OCI-LY3 (cell line): ENCODE results near the gene SECTM1.

Source experiments
- H2AFZ ChIP-seq: fragments of 200-600, 300-600 bp; shearing (Covaris generic); 2 replicates; pipeline ENCODE4 v1.6.0; 2014; ENCODE audit warnings: antibody characterized with exemption, low read depth, low read length
- H3K27ac ChIP-seq: fragments of 200-600, 300-600 bp; sonication (generic); 2 replicates; pipeline ENCODE4 v1.5.1; 2014; ENCODE audit warnings: mild to moderate bottlenecking, low read length, moderate library complexity, mixed read lengths
- H3K27me3 ChIP-seq: fragments of 200-600, 300-600 bp; sonication (generic); 2 replicates; pipeline ENCODE4 v1.6.1; 2014; ENCODE audit warnings: low read depth, low read length, mixed read lengths
- H3K36me3 ChIP-seq: fragments of 200-600, 300-600 bp; sonication (generic); replicated peaks from 2 replicates; pipeline ENCODE3; 2014; ENCODE audit warnings: low read depth, low read length, mixed read lengths
- H3K4me1 ChIP-seq: fragments of 300-600, 200-600 bp; sonication (generic); 2 replicates; pipeline ENCODE4 v1.6.1; 2014; ENCODE audit warnings: low read length, mixed read lengths
- H3K4me2 ChIP-seq: fragments of 200-600, 300-600 bp; sonication (generic); 2 replicates; pipeline ENCODE4 v1.6.1; 2014; ENCODE audit warnings: low read length, mixed read lengths
- H3K4me3 ChIP-seq: fragments of 300-600, 200-600 bp; sonication (generic); 2 replicates; pipeline ENCODE4 v1.5.1; 2014; ENCODE audit warnings: antibody characterized with exemption, mild to moderate bottlenecking, low read length, moderate library complexity
- H3K79me2 ChIP-seq: fragments of 300-600, 200-600 bp; shearing (Covaris generic); 2 replicates; pipeline ENCODE4 v1.6.1; 2014; ENCODE audit warnings: mild to moderate bottlenecking, low read length, mixed read lengths
- H3K9ac ChIP-seq: fragments of 300-600, 200-600 bp; shearing (Covaris generic); 2 replicates; pipeline ENCODE4 v1.6.0; 2014; ENCODE audit warnings: mild to moderate bottlenecking, low read length, moderate library complexity
- H3K9me3 ChIP-seq: fragments of 200-600, 300-600 bp; shearing (Covaris generic); 2 replicates; pipeline ENCODE4 v1.6.1; 2014; ENCODE audit warnings: low read length, mixed read lengths; ENCODE audit not compliant: insufficient read depth
- H4K20me1 ChIP-seq: fragments of 200-600, 300-600 bp; sonication (generic); 2 replicates; pipeline ENCODE4 v1.6.1; 2016; ENCODE audit warnings: low read length, mixed read lengths; ENCODE audit not compliant: insufficient read depth
- CTCF ChIP-seq: fragments of 200-600, 300-600 bp; sonication (generic); IDR thresholded peaks from 2 replicates; pipeline ENCODE4 v1.5.1; 2014; ENCODE audit warnings: antibody characterized with exemption, low read length, low read depth
- EZH2phosphoT487 ChIP-seq: fragments of 200-600 bp; shearing (Covaris generic); IDR thresholded peaks from 2 replicates; pipeline ENCODE4 v1.6.1; 2018; ENCODE audit warnings: antibody characterized with exemption, mixed run types, low read depth

The SECTM1 gene

DNA sequence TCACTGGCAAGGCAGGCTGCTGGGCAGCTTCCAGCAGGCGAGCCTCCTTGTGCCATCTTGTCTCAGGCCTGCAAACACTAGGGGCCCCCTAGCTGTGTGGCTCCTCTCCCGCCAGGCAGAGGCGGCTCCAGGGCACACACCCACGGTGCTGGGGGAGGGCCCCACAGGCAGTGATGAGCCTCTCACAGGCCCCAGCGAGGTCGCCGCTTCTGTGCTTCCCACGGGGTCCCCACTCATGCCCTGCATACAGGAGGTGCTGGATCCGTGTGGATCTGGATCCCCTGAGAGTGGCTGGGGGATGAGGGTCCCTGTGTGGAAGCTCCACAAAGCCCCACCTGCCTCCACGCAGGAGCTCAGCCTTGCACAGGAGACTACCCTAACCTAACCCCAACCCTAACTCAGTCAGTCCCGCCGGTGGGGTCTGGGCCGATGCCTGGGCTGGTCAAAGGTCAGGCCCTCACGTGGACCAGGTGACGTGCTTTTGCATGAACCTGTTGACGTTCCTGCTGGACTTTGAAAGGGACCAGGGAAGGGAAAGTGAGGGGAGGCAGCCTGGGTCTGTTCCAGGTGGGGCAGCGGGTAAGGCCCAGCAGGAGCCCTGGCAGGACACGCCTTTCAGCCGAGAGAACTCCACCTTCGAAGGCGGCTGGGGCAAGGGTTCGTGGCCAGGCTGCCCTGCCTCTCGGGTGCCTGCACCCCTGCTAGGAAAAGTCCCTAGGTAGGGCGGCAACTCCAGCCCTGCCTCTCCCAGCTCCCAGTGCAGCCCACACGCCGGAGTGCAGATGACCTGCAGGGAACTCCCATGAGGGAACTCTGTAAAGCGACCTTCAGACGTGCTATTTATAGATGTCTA lies 5.2 kb downstream of the SECTM1 start:
- H3K9ac ChIP-seq = no peak overlapping the region
- H3K4me3 ChIP-seq = no peak overlapping the region
- H4K20me1 ChIP-seq = no peaks in the 10 kb centered on the region
- H3K4me1 ChIP-seq = peaks cover 23% of the 10 kb centered on the region
- H3K27ac ChIP-seq = no peak overlapping the region
- no peaks in the 10 kb centered on the region for H3K36me3 ChIP-seq
- H3K4me2 ChIP-seq = no peak overlapping the region
- H3K27me3 ChIP-seq = peaks cover 35% of the 10 kb centered on the region
- no peak overlapping the region for H2AFZ ChIP-seq
- no peaks in the 10 kb centered on the region for H3K79me2 ChIP-seq
- no peaks in the 10 kb centered on the region for H3K9me3 ChIP-seq
- TF ChIP-seq EZH2phosphoT487 (no peak), CTCF (no peak)

- no peak overlapping the region for H3K27ac ChIP-seq
- no peak overlapping the region for H3K4me2 ChIP-seq
- H3K9ac ChIP-seq = no peak overlapping the region
- H3K27me3 ChIP-seq = peaks cover 41% of the 10 kb centered on the region
- H4K20me1 ChIP-seq = no peaks in the 10 kb centered on the region
- no peak for TF ChIP-seq EZH2phosphoT487
- no peak for TF ChIP-seq CTCF
- no peaks in the 10 kb centered on the region for H3K79me2 ChIP-seq
- H3K4me3 ChIP-seq = no peak overlapping the region
- no peaks in the 10 kb centered on the region for H3K9me3 ChIP-seq
- no peak overlapping the region for H2AFZ ChIP-seq
- H3K36me3 ChIP-seq = no peaks in the 10 kb centered on the region
- peaks cover 20% of the 10 kb centered on the region for H3K4me1 ChIP-seq
These were observed 5.8 kb downstream of the SECTM1 start for GRCh38 chr17:82327757-82328140.

DNA sequence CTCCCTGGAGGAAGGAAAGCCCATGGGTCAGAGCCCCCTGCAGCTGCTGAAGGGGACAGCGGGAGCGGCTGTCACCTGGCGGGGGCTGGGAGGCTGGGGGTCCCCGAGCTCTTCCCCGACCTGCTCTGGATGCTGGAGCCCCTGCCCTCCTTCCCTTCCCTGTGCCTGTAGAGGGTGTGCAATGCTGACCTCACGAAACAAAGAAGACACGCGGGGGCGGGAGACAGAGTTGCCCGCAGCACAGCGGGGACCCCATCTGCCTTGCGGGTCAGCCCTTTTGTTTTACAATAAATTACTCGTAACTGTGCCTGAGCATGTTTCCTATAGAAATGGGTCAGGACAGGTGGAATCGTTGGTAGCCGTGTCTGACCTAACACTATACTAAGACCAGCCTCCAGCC lies 6.3 kb downstream of the SECTM1 start:
- Histone ChIP-seq H3K4me3 (no peak overlapping the region), H3K4me2 (no peak overlapping the region), H3K27ac (no peak overlapping the region), H3K4me1 (peaks cover 20% of the 10 kb centered on the region), H3K27me3 (peaks cover 41% of the 10 kb centered on the region), H4K20me1 (no peaks in the 10 kb centered on the region), H3K9me3 (no peaks in the 10 kb centered on the region), H3K79me2 (no peaks in the 10 kb centered on the region), H2AFZ (no peak overlapping the region), H3K9ac (no peak overlapping the region), H3K36me3 (no peaks in the 10 kb centered on the region)
- TF ChIP-seq CTCF (no peak), EZH2phosphoT487 (no peak)

GRCh38 chr17:82325286-82326180 lies 8.0 kb downstream of the SECTM1 start:
- no peaks in the 10 kb centered on the region for H4K20me1 ChIP-seq
- no peaks in the 10 kb centered on the region for H3K9me3 ChIP-seq
- H3K27ac ChIP-seq = no peak overlapping the region
- H3K27me3 ChIP-seq = peaks cover 40% of the 10 kb centered on the region
- TF ChIP-seq CTCF (no peak), EZH2phosphoT487 (no peak)
- peaks cover 30% of the 10 kb centered on the region for H3K4me1 ChIP-seq
- H3K36me3 ChIP-seq = no peaks in the 10 kb centered on the region
- H2AFZ ChIP-seq = no peak overlapping the region
- H3K79me2 ChIP-seq = no peaks in the 10 kb centered on the region
- no peak overlapping the region for H3K9ac ChIP-seq
- no peak overlapping the region for H3K4me3 ChIP-seq
- H3K4me2 ChIP-seq = no peak overlapping the region
